GM19240 (cell line): ENCODE results near the gene ITSN2.
"Not testable (repeated sequence)": the region's sequence is repeated elsewhere in the genome, so short reads cannot be mapped to it uniquely, and the experiment has no call there.

Experiments
- DNase-seq: peaks from one replicate; pipeline ENCODE4 v3.0.0; 2011; ENCODE audit warnings: low spot score; ENCODE audit not compliant: insufficient read length

The ITSN2 gene

DNA sequence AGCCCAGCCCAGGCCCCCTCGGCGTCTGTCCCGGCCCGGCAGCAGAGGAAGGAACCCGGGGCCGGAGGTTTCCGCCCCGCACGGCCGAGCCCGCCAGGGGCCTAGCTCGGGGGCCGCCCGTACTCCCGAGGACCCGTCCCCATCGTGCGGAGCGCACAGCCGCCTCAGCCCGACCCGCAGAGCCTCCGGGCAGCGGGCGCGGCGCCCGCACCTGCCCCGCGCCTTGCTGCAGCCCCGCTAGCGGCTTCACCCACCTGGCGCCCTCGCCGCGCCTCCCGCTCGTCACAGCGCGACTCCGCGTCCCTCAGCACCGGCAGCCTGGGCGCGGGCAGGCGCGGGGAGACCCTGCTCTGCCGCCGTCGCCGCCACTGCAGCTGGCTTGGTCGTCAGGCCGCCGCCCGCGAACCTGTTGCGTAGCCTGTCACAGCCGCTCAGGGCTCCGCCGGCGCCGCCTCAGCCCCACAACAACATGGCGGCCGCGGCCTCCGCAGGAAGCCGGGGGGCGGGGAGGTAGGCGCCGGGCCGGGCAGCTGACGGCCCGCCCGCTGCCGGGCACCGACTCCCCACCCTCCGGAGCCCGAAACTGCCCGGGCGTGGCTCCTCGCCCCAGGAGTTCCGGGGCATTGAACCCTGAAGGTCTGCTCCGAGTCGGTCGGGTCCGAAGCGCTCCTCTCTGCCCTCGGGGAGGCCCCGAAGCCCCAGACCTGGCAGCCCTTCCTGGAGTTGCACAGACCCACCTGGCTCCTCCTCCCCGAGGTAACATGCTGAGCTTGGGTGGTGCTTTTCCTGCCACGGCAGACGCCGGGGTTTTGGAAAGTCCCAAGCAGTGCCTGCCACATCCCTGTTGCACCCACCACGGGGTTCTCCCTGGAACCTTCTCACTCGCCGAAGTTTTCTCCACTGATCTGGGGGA lies at the start of gene ITSN2:
ITSN2 (minus strand) TSS at position 487 of the 913 bp plus-strand sequence. CDS start 32,454 bp downstream, outside the sequence.
- peak; percentile 33 for DNase-seq

DNA sequence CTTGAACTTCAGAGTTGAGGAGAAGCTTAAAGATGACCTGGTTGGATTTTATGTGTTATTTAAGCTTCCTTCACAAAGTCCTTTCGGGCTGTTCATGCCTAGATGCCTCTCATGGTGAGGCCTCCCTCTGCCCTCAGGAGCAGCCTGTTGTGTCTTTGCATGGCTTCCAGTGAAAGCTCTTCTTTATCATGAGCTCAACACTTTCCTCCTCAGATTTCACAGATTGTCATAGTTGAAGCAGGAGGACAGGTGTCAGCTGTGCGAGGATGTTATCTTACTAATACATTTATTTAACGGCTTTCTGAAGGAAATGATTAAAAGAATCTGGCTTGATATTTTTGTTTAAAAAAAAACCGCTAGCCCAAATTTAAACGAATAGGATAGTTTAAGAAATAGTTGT lies 48.8 kb upstream of the ITSN2 start:
- no peak for DNase-seq

DNA sequence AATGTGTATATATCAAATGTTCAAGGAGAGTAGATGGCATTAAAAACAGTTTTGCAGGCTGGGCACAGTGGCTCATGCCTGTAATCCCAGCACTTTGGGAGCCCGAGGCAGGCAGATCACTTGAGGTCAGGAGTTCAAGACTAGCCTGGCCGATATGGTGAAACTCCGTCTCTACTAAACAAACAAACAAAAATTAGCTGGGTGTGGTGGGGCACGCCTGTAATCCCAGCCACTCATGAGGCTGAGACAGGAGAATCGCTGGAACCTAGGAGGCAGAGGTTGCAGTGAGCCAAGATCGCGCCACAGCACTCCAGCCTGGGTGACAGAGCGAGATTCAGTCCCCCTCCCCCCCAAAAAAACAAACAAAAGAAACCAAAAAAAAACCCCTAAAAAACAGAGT lies 48.4 kb upstream of the ITSN2 start:
- DNase-seq = not testable (repeated sequence)

DNA sequence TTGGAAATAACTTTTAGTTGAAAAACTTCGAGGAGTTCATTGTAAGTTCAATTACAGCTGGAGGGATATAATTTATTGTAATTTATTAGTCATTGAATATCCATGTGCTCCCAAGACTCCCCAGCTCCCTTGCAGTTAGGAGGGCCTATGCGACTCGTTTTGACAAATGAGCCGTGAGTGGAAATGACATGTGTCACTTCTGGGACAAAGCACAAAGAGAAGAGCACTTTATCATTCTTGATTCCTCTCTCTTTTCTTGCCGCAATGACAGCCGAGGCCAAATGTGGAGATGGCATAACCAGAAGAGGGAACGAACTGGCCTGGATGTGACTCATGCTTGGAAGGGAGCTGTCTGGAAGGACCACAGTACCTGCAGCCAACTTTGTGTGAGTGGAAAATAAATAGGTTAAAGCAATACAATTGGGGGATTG lies 44.2 kb upstream of the ITSN2 start:
- no peak for DNase-seq

DNA sequence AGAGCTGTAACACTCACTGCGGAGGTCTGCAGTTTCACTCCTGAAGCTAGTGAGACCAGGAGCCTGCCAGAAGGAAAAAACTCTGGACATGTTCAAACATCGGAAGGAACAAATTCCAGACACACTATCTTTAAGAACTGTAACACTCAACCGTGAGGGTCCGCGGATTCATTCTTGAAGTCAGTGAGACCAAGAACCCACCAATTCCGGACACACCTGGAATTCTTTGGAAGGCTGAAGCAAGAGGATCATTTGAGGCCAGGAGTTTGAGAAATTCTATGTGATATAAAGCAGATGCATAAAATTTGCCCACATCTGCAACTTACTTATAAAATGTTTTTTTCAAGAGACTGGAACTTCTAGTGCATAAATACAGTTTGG lies 43.5 kb upstream of the ITSN2 start:
- DNase-seq = no peak

DNA sequence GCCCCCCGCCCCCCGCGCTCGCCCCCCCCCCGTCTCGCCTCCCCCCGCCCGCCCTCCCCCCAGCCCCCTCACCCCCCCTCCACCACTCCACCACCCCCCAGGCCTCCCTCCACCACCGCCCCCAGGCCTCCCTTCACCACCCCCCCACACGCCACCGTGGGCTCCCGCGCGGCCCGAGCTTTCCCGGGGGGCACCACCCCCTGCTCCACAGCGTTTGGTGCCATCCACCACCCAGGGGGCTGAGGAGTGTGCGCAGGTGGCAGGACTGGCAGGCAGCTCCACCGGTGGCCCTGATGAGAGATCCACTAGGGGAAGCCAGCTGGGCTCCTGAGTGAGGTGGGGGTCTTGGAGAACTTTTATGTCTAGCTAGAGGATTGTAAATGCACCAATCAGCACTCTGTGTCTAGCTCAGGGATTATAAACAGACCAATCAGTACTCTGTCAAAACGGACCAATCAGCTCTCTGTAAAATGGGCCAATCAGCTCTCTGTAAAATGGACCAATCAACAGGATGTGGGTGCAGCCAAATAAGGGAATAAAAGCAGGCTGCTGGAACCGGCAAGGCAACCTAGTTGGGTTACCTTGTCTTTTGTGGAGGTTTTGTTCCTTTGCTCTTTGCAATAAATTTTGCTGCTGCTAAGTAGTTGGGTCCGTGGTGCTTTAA lies 43.0 kb upstream of the ITSN2 start:
- DNase-seq = no peak

DNA sequence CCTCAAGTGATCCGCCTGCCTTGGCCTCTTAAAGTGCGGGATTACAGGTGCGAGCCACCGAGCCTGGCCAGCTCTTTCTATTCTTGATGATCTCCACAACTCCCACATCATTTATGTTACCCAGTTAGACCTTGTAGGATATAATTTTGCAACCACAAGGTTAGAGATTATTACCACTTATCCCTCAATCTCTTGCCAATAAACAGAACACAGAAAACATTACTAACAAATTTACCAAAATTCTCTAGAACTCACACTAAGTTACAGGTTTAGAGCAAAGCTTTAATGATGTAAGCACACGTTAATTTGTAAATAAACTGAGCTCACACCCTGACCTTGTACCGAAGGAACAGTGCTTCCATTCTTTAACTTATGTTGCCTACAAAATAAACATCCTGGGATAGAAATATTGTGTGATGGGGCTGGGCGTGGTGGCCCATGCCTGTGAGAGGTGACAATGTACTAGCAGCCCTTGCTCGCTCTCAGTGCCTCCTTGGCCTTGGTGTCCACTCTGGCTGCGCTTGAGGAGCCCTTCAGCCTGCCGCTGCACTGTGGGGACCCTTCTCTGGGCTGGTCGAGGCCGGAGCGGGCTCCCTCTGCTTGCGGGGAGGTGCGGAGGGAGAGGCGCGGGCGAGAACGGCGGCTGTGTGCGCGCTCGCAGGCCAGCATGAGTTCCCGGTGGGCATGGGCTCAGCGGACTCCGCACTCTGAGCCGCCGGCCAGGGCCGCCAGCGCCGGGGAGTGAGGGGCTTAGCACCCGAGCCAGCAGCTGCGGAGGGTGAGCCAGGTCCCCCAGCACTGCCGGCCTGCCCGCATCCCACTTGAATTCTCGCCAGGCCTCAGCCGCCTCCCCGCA lies 42.1 kb upstream of the ITSN2 start:
- DNase-seq = no peak

DNA sequence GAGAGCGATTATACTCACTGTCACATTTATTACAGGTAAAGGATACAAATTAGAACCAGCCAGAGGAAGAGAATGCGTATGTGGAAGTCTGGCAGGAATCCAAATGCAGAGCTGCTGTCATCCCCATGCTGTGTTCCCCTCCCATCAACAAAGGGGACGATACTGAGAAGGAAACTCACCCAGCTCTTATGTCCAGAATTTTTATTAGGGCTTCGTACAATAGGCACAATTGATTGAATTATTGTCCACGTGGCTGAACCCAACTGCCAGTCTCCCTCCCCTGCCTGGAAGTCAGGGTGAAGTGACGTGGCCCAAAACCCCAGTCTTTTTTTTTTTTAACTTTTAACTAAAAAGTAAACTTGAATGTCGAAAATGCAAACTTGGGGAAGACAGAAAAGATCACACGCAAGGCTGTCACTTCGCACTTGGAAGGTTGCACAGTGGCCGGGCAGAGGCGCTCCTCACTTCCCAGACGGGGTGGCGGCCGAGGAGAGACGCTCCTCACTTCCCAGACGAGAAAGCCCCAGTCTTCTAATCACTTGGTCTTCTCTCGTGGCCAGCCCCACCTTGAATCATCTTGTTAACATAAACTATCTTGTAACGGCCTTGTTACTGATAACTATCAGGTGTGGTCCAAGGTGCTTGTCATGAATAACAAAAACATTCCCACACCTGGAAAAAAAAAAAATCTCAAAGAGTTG lies 40.0 kb upstream of the ITSN2 start:
- DNase-seq = no peak

DNA sequence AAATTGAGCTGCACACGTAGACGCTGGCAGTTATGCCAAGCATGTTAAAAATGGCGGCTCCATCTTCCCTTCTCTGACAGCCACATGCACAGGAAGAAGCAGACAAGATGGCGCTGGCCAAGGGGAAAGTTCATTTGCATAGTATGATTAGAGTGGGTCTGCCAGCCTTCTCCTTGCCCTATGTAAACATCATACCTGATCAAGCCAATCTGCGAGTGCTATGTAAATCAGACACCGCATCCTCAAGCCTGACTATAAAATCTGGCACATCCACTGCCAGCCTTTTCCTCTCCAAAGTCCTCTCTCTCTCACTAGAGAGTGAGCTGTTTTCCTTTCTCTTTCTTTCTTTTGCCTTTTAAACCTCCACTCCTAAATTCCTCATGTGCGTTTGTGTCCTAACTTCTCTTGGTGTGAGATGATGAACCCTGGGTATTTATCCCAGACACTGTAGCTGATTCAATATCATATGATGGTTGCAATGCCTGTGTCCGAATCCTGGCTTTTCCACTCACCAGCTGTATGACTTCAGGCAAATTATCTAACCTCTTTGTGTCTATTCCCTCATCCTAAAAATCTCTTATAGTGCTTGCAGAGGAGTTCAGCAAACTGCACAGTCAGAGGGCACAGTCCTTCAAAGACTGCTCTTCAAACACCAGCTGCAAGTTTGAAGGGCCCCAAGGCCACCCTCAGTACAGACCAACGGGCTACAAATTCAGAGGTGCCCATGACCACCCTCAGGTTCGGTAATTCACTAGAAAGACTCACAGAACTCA lies 39.3 kb upstream of the ITSN2 start:
- no peak for DNase-seq

DNA sequence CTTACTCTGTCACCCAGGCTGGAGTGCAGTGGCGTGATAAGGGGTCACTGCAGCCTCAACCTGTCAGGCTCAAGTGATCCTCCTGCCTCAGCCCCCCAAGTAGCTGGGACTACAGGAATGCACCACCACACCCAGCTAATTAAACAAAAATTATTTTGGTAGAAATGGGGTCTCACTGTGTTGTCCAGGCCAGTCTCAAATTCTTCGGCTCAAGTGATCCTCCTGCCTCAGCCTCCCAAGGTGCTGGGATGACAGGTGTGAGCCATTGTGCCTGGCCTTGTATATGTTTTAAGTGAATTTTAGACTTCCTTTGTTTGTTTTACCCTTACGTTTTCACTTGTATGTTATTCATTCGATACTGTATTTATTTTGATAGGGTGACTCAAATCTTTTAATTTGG lies 34.7 kb upstream of the ITSN2 start:
- DNase-seq = no peak

DNA sequence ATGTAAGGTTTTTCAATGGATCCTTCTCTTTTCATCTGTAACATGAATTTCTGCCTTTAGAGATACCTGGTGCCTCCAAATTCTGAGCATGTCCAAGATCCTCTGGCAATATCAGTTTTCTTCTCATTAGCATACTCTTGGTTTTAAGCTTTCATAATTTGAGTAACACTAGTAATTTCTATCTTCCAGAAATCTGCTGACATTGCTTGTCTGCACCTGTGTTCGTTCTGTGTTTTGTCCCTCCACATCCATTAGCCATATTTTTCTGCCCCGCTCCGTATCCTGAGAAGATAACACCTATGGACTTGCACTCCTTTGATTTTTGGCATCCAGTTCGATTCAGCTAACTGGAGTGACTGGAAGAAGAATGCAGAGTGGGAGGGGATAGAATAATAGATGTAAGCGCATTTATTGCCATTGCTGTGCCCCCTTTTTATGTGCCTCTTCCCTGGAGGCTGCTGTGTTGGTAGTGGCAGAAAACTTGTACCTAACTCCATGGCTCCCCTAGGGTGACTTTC lies 32.3 kb upstream of the ITSN2 start:
- DNase-seq = no peak

DNA sequence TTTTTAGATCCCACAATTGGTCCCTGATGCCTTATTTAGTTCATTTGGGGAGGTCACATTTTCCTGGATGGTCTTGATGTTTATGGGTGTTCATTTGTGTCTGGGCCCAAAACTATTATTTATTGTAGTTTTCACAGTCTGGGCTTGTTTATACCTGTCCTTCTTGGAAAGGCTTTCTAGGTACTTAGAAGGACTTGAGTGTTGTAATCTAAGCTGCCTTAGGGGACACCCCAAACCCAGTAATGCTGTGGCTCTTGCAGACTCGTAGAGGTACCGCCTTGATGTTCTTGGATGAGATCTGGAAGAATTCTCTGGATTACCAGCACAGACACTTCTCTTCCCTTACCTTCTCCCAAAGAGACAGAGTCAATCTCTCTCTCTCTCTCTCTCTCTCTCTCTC lies 25.0 kb upstream of the ITSN2 start:
- no peak for DNase-seq

DNA sequence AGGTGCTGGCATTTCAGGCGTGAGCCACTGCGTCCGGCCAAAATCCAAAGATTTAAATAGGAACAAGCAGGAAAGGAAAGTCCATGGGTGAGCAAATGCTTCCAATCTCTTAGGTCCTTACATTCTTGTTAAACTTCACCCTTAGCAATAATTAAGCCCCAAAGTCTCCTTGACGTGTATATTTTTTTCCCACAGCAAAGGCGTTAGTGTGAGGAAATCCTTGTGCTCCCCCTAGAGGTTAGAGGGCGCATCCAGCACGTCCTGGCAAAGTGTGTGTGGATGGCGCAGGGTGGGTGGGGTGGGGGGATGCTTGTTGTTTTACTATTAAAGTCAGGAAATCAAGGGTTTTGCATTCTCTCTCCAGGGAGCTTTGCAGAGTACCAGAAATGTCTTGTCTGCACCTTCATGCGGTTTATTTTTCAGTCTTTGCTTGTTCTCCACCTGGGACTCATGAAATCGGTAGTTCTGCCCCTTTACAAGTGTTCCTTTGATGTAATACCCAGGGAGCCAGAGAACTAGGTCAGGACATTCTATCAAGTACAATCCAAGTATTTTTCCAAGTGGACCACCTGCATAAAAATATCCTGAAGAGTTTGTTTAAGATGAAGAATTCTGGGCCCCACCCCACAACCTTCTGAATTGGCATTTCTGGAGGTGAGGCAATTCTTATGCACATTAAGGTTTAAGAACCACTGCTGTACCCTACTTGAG lies 22.2 kb upstream of the ITSN2 start:
- peak; percentile 61 for DNase-seq

DNA sequence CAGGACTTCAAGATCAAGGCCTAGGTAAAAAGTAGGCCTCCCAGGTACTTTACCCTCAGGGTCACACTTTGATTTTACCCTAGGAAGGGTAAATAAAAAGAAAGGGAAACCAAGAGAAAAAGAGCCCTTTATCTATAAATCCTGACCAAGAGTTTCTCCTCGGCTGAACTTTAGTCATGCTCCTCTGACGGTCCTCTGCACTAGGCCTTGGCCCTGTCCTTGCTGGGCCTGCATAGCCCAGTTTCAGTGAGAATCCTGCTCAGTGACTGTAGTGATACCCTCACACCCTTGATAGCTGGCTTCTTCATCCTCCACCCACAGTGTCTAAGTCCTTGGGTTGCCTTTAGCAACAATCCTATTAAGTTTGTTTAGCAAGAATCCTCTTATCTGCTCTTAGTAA lies 20.5 kb upstream of the ITSN2 start:
- DNase-seq = no peak

DNA sequence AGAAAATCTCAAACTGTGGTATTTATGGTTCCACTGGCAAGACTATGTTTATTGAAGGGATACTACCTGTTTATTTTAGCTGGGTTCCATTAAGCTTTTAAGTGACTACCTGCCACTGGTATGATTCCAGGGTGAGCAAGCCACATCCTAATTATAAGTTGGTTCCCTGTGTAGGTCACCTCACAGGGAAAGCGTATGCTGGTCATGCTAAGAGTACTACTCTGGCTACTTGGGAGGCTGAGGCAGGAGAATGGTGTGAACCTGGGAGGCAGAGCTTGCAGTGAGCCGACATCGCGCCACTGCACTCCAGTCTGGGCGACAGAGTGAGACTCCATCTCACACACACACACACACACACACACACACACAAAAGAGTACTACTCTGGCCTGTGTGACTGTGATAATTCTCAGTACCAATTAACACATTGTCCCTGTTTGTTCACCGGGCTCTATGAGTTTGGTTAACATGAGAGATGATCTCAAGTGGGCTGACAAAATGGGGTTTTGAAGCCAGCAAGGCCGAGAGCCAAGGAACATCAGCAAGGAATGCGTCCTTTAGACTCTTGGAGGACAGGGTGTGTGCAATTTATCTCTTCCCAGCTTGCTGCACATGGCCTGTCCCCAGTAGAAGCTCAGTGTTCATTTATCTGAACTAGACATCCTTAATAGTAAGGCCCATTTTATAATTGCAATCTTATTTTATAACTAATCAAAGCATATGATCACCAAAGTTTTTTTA lies 15.2 kb upstream of the ITSN2 start:
- no peak for DNase-seq

DNA sequence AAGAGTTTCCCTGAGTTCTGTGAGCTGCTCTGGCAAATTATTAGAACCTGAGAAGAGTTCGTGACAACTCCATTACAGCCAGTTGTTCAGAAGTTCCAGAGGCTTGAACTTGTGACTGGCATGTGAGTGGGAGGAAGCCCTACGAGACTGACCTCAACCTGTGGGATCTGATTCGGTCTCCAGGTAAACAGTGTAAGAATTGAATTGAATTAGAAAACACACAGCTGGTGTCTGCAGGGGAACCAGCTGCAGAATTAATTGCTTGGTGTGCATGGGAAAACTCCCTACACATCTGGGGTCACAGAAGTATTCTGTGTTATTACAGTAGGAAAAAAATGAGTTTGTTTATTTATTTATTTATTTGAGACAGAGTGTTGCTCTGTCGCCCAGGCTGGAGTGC lies 14.0 kb upstream of the ITSN2 start:
- no peak for DNase-seq

DNA sequence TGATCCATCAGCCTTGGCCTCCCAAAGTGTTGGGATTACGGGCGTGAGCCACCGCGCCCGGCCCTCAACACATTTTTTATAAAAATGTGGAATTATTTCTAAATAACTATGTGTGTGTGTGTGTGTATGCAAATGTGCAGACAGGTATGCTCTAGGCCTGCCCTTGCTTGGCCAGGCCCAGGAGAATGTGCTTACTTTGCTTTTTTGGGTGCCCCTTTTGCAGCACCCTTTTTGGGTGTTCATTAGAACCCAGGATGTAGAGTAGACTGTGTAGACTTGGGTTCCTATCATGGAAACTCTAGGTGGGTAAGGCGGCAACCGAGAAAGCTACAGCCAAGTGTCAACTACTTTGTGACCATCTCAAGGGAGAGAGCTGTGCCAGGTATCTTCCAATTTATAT lies 11.7 kb upstream of the ITSN2 start:
- DNase-seq = no peak

DNA sequence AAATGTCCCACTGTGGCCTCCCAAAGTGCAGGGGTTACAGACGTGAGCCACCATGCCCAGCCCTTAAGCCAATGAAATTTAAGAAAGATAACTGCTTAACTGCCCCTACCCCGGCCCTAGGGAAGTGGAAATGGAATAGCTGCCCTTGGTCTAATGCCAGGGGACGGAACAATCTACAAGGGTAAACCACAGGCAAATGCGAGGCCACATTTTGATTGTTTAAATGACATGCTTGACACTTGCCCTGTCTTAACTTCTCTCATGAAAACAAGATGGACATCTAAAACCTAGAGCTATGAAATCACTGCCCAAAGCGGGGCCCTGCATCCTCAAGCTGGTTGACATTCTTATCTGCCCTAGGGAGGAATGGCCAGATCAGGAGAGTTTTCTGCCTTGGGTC lies 5.5 kb upstream of the ITSN2 start:
- no peak for DNase-seq

DNA sequence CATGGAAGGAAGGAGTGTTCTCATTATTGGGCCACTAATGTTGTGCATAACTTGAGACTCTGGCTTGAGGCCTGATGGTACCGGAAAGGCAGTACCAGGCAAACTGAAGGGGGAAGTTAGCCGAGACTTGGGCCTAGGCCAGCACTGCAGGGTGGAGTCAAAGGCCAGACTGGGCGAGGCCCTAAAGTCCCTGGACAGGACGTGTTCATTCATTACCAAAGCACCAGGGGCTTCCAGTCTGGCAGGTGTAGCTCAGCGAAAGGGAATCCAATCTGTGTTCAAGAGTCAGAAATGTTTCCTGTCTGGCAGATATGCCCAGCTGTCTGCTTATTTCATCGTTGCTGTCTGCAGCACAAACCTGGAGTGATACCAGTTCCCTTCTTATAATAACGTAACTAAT lies 4.7 kb upstream of the ITSN2 start:
- DNase-seq = no peak
